IPS-18c (cell line): ENCODE data around the gene KIF3B.
"Not testable (repeated sequence)": the region's sequence is repeated elsewhere in the genome, so short reads cannot be mapped to it uniquely, and the experiment has no call there.

ENCODE experiments used
- H3K4me3 ChIP-seq: 2 replicates; pipeline ENCODE4 v1.7.0; 2013; ENCODE audit warnings: low read depth, mild to moderate bottlenecking, low read length, moderate library complexity; ENCODE audit not compliant: insufficient read depth
- H3K9me3 ChIP-seq: one replicate; pipeline ENCODE4 v1.6.1; 2013; ENCODE audit warnings: mild to moderate bottlenecking, low read length, moderate library complexity; ENCODE audit not compliant: control insufficient read depth, insufficient read depth

The KIF3B gene

GRCh38 chr20:32285621-32286371, 8.3 kb downstream of the KIF3B start:
- no peak overlapping the region for H3K4me3 ChIP-seq
- no peaks in the 10 kb centered on the region for H3K9me3 ChIP-seq

GRCh38 chr20:32287231-32287638, 9.8 kb downstream of the KIF3B start:
- H3K4me3 ChIP-seq = no peak overlapping the region
- no peaks in the 10 kb centered on the region for H3K9me3 ChIP-seq

- Histone ChIP-seq H3K9me3 (no peaks in the 10 kb centered on the region), H3K4me3 (no peak overlapping the region)
Observed at GRCh38 chr20:32288225-32288849, 10.9 kb downstream of the KIF3B start.

- not testable (repeated sequence) for H3K4me3 ChIP-seq, H3K9me3 ChIP-seq
Observed at GRCh38 chr20:32289299-32289660, 11.8 kb downstream of the KIF3B start.

GRCh38 chr20:32289661-32290431, 12.4 kb downstream of the KIF3B start:
- H3K4me3 ChIP-seq = no peak overlapping the region
- no peaks in the 10 kb centered on the region for H3K9me3 ChIP-seq

GRCh38 chr20:32291166-32291565, 13.7 kb downstream of the KIF3B start:
- Histone ChIP-seq H3K4me3 (no peak overlapping the region), H3K9me3 (no peaks in the 10 kb centered on the region)

GRCh38 chr20:32292548-32292947, 15.1 kb downstream of the KIF3B start:
- Histone ChIP-seq H3K4me3 (no peak overlapping the region), H3K9me3 (no peaks in the 10 kb centered on the region)

GRCh38 chr20:32294071-32294470, 16.6 kb downstream of the KIF3B start:
- Histone ChIP-seq H3K4me3 (no peak overlapping the region), H3K9me3 (no peaks in the 10 kb centered on the region)

GRCh38 chr20:32296412-32296811, 19.0 kb downstream of the KIF3B start:
- no peaks in the 10 kb centered on the region for H3K9me3 ChIP-seq
- no peak overlapping the region for H3K4me3 ChIP-seq

- Histone ChIP-seq H3K4me3 (no peak overlapping the region), H3K9me3 (no peaks in the 10 kb centered on the region)
Observed at GRCh38 chr20:32296819-32297420, 19.5 kb downstream of the KIF3B start.

GRCh38 chr20:32297439-32297838, 20.0 kb downstream of the KIF3B start:
- no peak overlapping the region for H3K4me3 ChIP-seq

GRCh38 chr20:32300647-32301046, 23.2 kb downstream of the KIF3B start:
- Histone ChIP-seq H3K4me3 (no peak overlapping the region), H3K9me3 (no peaks in the 10 kb centered on the region)

More at GRCh38 chr20:32297439-32297838, 20.0 kb downstream of the KIF3B start:
- no peaks in the 10 kb centered on the region for H3K9me3 ChIP-seq

GRCh38 chr20:32301719-32302506, 24.5 kb downstream of the KIF3B start:
- no peaks in the 10 kb centered on the region for H3K9me3 ChIP-seq
- H3K4me3 ChIP-seq = no peak overlapping the region

GRCh38 chr20:32302507-32302872, 25.0 kb downstream of the KIF3B start:
- H3K9me3 ChIP-seq = no peaks in the 10 kb centered on the region
- no peak overlapping the region for H3K4me3 ChIP-seq

- no peak overlapping the region for H3K4me3 ChIP-seq
- no peaks in the 10 kb centered on the region for H3K9me3 ChIP-seq
Observed at GRCh38 chr20:32304131-32304746, 26.8 kb downstream of the KIF3B start.

- no peaks in the 10 kb centered on the region for H3K9me3 ChIP-seq
- no peak overlapping the region for H3K4me3 ChIP-seq
Observed at GRCh38 chr20:32312718-32313424, 35.4 kb downstream of the KIF3B start.
